ENCODE results near the gene TLX1. TPM values are rescaled to one million over a fixed set of nuclear protein-coding genes. Genes with fewer than 3 reads are reported as not detected.
"Not testable (repeated sequence)": the region's sequence is repeated elsewhere in the genome, so short reads cannot be mapped to it uniquely, and the experiment has no call there.

The TLX1 gene
- polyA plus RNA-seq, 1 donor = 0.57 TPM

GRCh38 chr10:101141616-101142532 lies 10.8 kb downstream of the TLX1 start:
- H3K9me3 ChIP-seq (ENCODE audit: control insufficient read depth, low read depth, low read length) = peaks cover 12% of the 10 kb centered on the region
- H3K36me3 ChIP-seq (ENCODE audit: control insufficient read depth, insufficient read depth, low read length) = no peaks in the 10 kb centered on the region
- peak; percentile 67 to 73 for DNase-seq
- no CpG with 5 or more reads among the region's 21 CpGs for WGBS (ENCODE audit: insufficient coverage, low lambda C conversion rate)
- H3K27me3 ChIP-seq (ENCODE audit: control insufficient read depth, insufficient read depth, low read length) = peaks cover 100% of the 10 kb centered on the region
- H3K4me3 ChIP-seq (ENCODE audit: low read length) = no peak overlapping the region
- no peak overlapping the region for H3K27ac ChIP-seq (ENCODE audit: low read length)
- H3K4me1 ChIP-seq (ENCODE audit: control insufficient read depth, insufficient read depth, low read length) = no peaks in the 10 kb centered on the region

- Histone ChIP-seq H3K9me3 (ENCODE audit: control insufficient read depth, low read depth, low read length) (peaks cover 12% of the 10 kb centered on the region), H3K4me1 (ENCODE audit: control insufficient read depth, insufficient read depth, low read length) (no peaks in the 10 kb centered on the region), H3K36me3 (ENCODE audit: control insufficient read depth, insufficient read depth, low read length) (no peaks in the 10 kb centered on the region), H3K27me3 (ENCODE audit: control insufficient read depth, insufficient read depth, low read length) (peaks cover 100% of the 10 kb centered on the region), H3K27ac (ENCODE audit: low read length) (no peak overlapping the region), H3K4me3 (ENCODE audit: low read length) (no peak overlapping the region)
- DNase-seq = no peak
- no CpG with 5 or more reads among the region's 28 CpGs for WGBS (ENCODE audit: insufficient coverage, low lambda C conversion rate)
Measured at GRCh38 chr10:101142533-101143344, 11.6 kb downstream of the TLX1 start.

GRCh38 chr10:101143345-101143630 lies 12.2 kb downstream of the TLX1 start:
- Histone ChIP-seq H3K9me3 (ENCODE audit: control insufficient read depth, low read depth, low read length) (peaks cover 12% of the 10 kb centered on the region), H3K36me3 (ENCODE audit: control insufficient read depth, insufficient read depth, low read length) (no peaks in the 10 kb centered on the region), H3K27ac (ENCODE audit: low read length) (no peak overlapping the region), H3K27me3 (ENCODE audit: control insufficient read depth, insufficient read depth, low read length) (peaks cover 100% of the 10 kb centered on the region), H3K4me1 (ENCODE audit: control insufficient read depth, insufficient read depth, low read length) (no peaks in the 10 kb centered on the region), H3K4me3 (ENCODE audit: low read length) (no peak overlapping the region)
- no peak for DNase-seq
- no CpG with 5 or more reads among the region's 1 CpG for WGBS (ENCODE audit: insufficient coverage, low lambda C conversion rate)

- H3K9me3 ChIP-seq (ENCODE audit: control insufficient read depth, low read depth, low read length) = peaks cover 12% of the 10 kb centered on the region
- H3K36me3 ChIP-seq (ENCODE audit: control insufficient read depth, insufficient read depth, low read length) = no peaks in the 10 kb centered on the region
- no peak overlapping the region for H3K4me3 ChIP-seq (ENCODE audit: low read length)
- peaks cover 98% of the 10 kb centered on the region for H3K27me3 ChIP-seq (ENCODE audit: control insufficient read depth, insufficient read depth, low read length)
- no peak overlapping the region for H3K27ac ChIP-seq (ENCODE audit: low read length)
- no peaks in the 10 kb centered on the region for H3K4me1 ChIP-seq (ENCODE audit: control insufficient read depth, insufficient read depth, low read length)
- DNase-seq = no peak
Measured at GRCh38 chr10:101144053-101144452, 13.0 kb downstream of the TLX1 start.

GRCh38 chr10:101145145-101145544 lies 14.0 kb downstream of the TLX1 start:
- H3K27me3 ChIP-seq (ENCODE audit: control insufficient read depth, insufficient read depth, low read length) = peaks cover 98% of the 10 kb centered on the region
- peaks cover 10% of the 10 kb centered on the region for H3K9me3 ChIP-seq (ENCODE audit: control insufficient read depth, low read depth, low read length)
- no peak overlapping the region for H3K4me3 ChIP-seq (ENCODE audit: low read length)
- no peaks in the 10 kb centered on the region for H3K36me3 ChIP-seq (ENCODE audit: control insufficient read depth, insufficient read depth, low read length)
- no peak overlapping the region for H3K27ac ChIP-seq (ENCODE audit: low read length)
- H3K4me1 ChIP-seq (ENCODE audit: control insufficient read depth, insufficient read depth, low read length) = no peaks in the 10 kb centered on the region
- WGBS (ENCODE audit: insufficient coverage, low lambda C conversion rate) = no CpG with 5 or more reads among the region's 7 CpGs
- no peak for DNase-seq

- DNase-seq = no peak
- Histone ChIP-seq H3K27ac (ENCODE audit: low read length) (no peak overlapping the region), H3K27me3 (ENCODE audit: control insufficient read depth, insufficient read depth, low read length) (peaks cover 96% of the 10 kb centered on the region), H3K4me3 (ENCODE audit: low read length) (no peak overlapping the region), H3K4me1 (ENCODE audit: control insufficient read depth, insufficient read depth, low read length) (no peaks in the 10 kb centered on the region), H3K9me3 (ENCODE audit: control insufficient read depth, low read depth, low read length) (peaks cover 7% of the 10 kb centered on the region), H3K36me3 (ENCODE audit: control insufficient read depth, insufficient read depth, low read length) (no peaks in the 10 kb centered on the region)
- no CpG with 5 or more reads among the region's 40 CpGs for WGBS (ENCODE audit: insufficient coverage, low lambda C conversion rate)
Measured at GRCh38 chr10:101145750-101146391, 14.8 kb downstream of the TLX1 start.

- DNase-seq = no peak
- Histone ChIP-seq H3K27me3 (ENCODE audit: control insufficient read depth, insufficient read depth, low read length) (peaks cover 96% of the 10 kb centered on the region), H3K4me1 (ENCODE audit: control insufficient read depth, insufficient read depth, low read length) (no peaks in the 10 kb centered on the region), H3K36me3 (ENCODE audit: control insufficient read depth, insufficient read depth, low read length) (no peaks in the 10 kb centered on the region), H3K27ac (ENCODE audit: low read length) (no peak overlapping the region), H3K4me3 (ENCODE audit: low read length) (no peak overlapping the region), H3K9me3 (ENCODE audit: control insufficient read depth, low read depth, low read length) (peaks cover 3% of the 10 kb centered on the region)
- no CpG with 5 or more reads among the region's 55 CpGs for WGBS (ENCODE audit: insufficient coverage, low lambda C conversion rate)
Measured at GRCh38 chr10:101146392-101147251, 15.5 kb downstream of the TLX1 start.

GRCh38 chr10:101151395-101151794 lies 20.3 kb downstream of the TLX1 start:
- no peak overlapping the region for H3K27ac ChIP-seq (ENCODE audit: low read length)
- no peak for DNase-seq
- H3K9me3 ChIP-seq (ENCODE audit: control insufficient read depth, low read depth, low read length) = peaks cover 3% of the 10 kb centered on the region
- peaks cover 88% of the 10 kb centered on the region for H3K27me3 ChIP-seq (ENCODE audit: control insufficient read depth, insufficient read depth, low read length)
- H3K4me1 ChIP-seq (ENCODE audit: control insufficient read depth, insufficient read depth, low read length) = no peaks in the 10 kb centered on the region
- H3K36me3 ChIP-seq (ENCODE audit: control insufficient read depth, insufficient read depth, low read length) = no peaks in the 10 kb centered on the region
- WGBS (ENCODE audit: insufficient coverage, low lambda C conversion rate) = 50% methylated on average over 1 of the region's 4 CpGs
- H3K4me3 ChIP-seq (ENCODE audit: low read length) = no peak overlapping the region

- peaks cover 88% of the 10 kb centered on the region for H3K27me3 ChIP-seq (ENCODE audit: control insufficient read depth, insufficient read depth, low read length)
- no peak overlapping the region for H3K4me3 ChIP-seq (ENCODE audit: low read length)
- no peak for DNase-seq
- peaks cover 3% of the 10 kb centered on the region for H3K9me3 ChIP-seq (ENCODE audit: control insufficient read depth, low read depth, low read length)
- WGBS (ENCODE audit: insufficient coverage, low lambda C conversion rate) = no CpG with 5 or more reads among the region's 3 CpGs
- no peak overlapping the region for H3K27ac ChIP-seq (ENCODE audit: low read length)
- H3K36me3 ChIP-seq (ENCODE audit: control insufficient read depth, insufficient read depth, low read length) = no peaks in the 10 kb centered on the region
- H3K4me1 ChIP-seq (ENCODE audit: control insufficient read depth, insufficient read depth, low read length) = no peaks in the 10 kb centered on the region
Measured at GRCh38 chr10:101152316-101152715, 21.2 kb downstream of the TLX1 start.

- not testable (repeated sequence) for H3K4me3 ChIP-seq (ENCODE audit: low read length); H3K9me3 ChIP-seq (ENCODE audit: control insufficient read depth, low read depth, low read length); H3K4me1 ChIP-seq (ENCODE audit: control insufficient read depth, insufficient read depth, low read length); H3K27ac ChIP-seq (ENCODE audit: low read length); H3K36me3 ChIP-seq (ENCODE audit: control insufficient read depth, insufficient read depth, low read length); DNase-seq
- H3K27me3 ChIP-seq (ENCODE audit: control insufficient read depth, insufficient read depth, low read length) = peaks cover 88% of the 10 kb centered on the region
- no CpG with 5 or more reads among the region's 5 CpGs for WGBS (ENCODE audit: insufficient coverage, low lambda C conversion rate)
Measured at GRCh38 chr10:101154506-101154905, 23.4 kb downstream of the TLX1 start.
